HG03139 (cell line): ENCODE results near the gene BYSL.

ENCODE experiments used
- ATAC-seq: cut with Tn5 transposase; IDR thresholded peaks from one replicate; pipeline ENCODE4 v1.9.1; 2021; ENCODE audit not compliant: unreplicated experiment

Gene BYSL

DNA sequence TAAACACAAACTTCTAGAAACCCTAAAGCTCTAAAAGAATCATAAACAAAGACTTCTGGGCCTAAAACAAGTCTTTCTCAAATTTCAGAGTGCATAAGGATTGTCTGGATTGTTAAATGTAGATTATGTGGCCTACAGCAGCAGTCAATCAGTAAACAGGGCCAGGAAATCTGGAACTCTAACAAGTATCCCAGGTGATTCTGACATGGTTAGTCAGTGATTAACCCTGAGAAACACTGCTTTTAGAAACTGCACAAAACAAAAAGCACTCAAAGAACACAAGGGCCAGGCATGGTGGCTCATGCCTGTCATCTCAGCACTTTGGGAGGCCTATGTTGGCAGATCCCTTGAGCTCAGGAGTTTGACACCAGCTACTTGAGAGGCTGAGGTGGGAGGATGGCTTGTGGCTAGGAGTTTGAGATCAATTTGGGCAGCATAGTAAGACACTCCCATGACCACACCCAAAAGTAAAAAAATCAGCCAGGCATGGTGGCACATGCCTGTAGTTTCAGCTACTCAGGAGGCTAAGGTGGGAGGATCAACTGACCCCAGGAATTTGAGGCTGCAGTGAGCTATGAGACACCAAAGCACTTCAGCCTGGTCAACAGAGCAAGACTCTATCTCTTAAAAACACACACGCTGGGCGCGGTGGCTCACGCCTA is 6.3 kb upstream of the BYSL start:
- no peak for ATAC-seq

- no peak for ATAC-seq
These were observed 3.8 kb upstream of the BYSL start for GRCh38 chr6:41917528-41917927.

DNA sequence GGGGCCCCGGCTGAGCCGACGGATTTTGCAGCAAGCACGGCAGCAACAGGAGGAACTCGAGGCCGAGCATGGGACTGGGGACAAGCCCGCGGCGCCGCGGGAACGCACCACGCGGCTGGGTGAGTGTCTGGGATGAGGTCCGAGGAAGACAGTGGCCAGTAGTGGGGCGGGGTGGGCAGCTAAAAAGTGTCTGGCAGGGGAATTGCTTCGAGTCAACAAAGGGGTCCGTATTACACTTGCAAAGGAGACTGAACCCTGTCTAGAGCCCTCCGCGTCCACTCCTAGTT is 356 bp downstream of the BYSL start:
- ATAC-seq, result no peak

DNA sequence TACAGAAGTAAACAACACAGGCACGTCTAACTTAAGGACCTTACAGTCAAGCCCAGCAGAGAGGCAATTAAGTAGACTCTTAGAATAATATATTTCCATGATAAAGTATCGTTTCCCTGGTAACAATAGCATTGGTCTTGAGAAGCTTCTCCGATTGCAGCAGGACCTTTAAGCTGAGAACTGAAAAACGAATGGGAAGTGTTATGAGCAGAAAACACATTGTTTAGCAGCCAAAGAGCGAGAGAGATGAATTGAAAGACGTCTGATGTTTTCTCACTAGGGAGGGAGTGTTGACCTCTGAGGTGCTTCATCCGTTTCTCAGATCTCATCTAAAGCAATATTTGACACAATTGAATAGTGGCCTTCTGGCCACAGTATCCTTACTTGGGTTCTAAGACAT is 855 bp downstream of the BYSL start:
- no peak for ATAC-seq

GRCh38 chr6:41927253-41927652 is 6.0 kb downstream of the BYSL start:
- ATAC-seq, result no peak

- ATAC-seq, result no peak
These were observed 8.6 kb downstream of the BYSL start for GRCh38 chr6:41929924-41930323.

- ATAC-seq, result no peak
These were observed 10.5 kb downstream of the BYSL start for GRCh38 chr6:41931792-41932191.

DNA sequence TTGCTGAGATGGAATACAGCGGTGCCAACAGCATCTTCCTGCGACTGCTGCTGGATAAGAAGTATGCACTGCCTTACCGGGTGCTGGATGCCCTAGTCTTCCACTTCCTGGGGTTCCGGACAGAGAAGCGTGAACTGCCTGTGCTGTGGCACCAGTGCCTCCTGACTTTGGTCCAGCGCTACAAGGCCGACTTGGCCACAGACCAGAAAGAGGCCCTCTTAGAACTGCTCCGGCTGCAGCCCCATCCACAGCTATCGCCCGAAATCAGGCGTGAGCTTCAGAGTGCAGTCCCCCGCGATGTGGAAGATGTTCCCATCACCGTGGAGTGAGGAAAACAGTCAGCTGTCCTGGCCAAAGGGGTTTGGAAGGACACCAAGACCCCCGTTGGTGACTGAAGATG is 11.1 kb downstream of the BYSL start:
- no peak for ATAC-seq

GRCh38 chr6:41934278-41935192 is 13.2 kb downstream of the BYSL start:
- ATAC-seq, result no peak

GRCh38 chr6:41935193-41935574 is 13.9 kb downstream of the BYSL start:
- ATAC-seq, result no peak

GRCh38 chr6:41935685-41936072 is 14.4 kb downstream of the BYSL start:
- no peak for ATAC-seq

GRCh38 chr6:41936073-41936837 is 15.0 kb downstream of the BYSL start:
- peak; percentile 53 for ATAC-seq

DNA sequence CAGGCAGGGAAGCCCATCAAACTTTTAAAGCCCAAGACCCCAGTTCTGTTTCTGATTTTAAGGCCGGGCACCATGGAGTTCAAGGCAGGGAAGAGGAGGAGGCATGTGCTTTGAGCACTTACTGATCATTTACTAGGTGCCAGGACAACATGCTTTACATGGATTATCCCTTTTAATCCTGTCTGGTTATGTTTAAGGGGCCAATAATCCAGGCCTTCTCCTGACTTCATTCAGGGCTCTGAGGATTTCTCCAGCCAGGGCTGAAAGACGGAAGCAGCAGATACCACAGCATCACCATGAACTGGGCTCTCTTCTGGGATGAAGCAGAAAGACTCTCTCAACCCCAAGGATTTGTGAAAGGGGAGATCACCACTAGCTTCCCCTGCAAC is 16.2 kb downstream of the BYSL start:
- ATAC-seq, result no peak

- no peak for ATAC-seq
These were observed 16.7 kb downstream of the BYSL start for GRCh38 chr6:41937861-41938574.

DNA sequence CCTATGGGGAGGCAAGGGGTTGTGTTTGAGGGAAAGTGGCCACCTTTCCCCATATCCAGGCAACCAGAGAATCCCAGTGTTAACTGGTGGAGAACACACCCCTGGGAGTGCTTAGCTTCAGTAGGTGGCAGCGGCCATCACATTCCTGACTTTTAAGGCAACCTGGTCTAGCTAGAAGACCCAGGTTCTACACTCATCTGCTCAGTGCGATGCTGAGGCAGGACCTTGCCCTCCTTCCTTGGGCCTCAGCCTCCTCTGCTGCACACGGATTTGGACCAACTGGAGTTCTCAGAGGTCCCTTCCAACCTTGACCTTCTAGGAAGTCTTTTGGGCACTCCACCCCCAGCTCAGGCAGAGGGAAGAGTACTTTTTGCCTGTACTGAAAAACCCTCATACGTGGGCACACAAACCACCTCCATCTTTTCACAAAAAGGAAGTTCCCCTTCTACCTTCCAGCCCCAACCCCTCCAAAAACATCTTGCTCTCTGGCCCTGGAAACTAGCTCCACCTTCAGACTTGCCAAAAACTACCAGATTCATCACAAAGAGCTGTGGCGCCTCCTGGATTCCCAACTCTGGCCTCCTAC is 17.4 kb downstream of the BYSL start:
- no peak for ATAC-seq

- no peak for ATAC-seq
These were observed 18.0 kb downstream of the BYSL start for GRCh38 chr6:41939176-41939847.

GRCh38 chr6:41939848-41940758 is 18.8 kb downstream of the BYSL start:
- ATAC-seq, result no peak

DNA sequence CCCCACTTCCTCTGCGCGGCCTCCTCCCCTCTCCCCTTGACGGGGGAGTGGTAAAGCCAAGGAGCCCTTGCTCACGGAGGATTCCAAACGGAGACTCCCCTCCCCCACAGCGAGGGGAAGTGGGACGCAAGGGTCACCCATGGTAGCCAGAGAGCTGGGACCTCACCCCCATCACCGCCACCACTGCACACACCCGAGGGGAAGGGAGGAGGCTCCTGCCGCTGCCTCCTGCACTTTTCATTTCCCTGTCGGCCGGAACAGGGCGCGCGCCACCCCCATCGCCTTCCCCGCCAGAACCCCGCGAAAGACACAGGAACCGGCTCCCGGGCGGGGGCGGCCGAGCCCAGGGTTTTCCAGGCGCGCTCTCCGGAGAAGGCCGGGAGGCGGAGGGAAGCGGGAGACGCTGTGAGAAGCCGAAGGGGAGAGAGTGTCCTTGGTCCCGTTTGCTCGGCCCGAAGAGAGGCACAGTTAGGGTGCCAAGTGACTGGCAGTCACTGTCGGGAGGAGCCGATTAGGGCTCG is 19.5 kb downstream of the BYSL start:
- peak; percentile 1 for ATAC-seq
